Activated naive CD8-positive, alpha-beta T cell treated with anti-CD3 and anti-CD28 coated beads for 36 hours (primary cell): ENCODE measurements around the gene FDX1. TPM values are rescaled to one million over a fixed set of nuclear protein-coding genes. Genes with fewer than 3 reads are reported as not detected.

Source experiments
- DNase-seq: peaks from one replicate; pipeline ENCODE4 v3.0.0; 2021
- H3K27ac Mint-ChIP-seq: one replicate; pipeline ENCODE4 v1.8.0; 2022; ENCODE audit warnings: mild to moderate bottlenecking, moderate library complexity, mixed read lengths
- H3K27me3 Mint-ChIP-seq: one replicate; pipeline ENCODE4 v1.8.0; 2022; ENCODE audit warnings: mild to moderate bottlenecking, mixed read lengths
- H3K36me3 Mint-ChIP-seq: one replicate; pipeline ENCODE4 v1.8.0; 2021; ENCODE audit warnings: mild to moderate bottlenecking, mixed read lengths
- H3K4me1 Mint-ChIP-seq: one replicate; pipeline ENCODE4 v1.8.0; 2021; ENCODE audit warnings: mixed read lengths
- H3K4me3 Mint-ChIP-seq: one replicate; pipeline ENCODE4 v1.8.0; 2022; ENCODE audit warnings: mild to moderate bottlenecking, moderate library complexity, mixed read lengths
- H3K9me3 Mint-ChIP-seq: one replicate; pipeline ENCODE4 v1.8.0; 2022; ENCODE audit warnings: mixed read lengths
- total RNA-seq, 2 experiments: library from RNA; stranded (reverse); gene quantifications; one replicate each; pipeline ENCODE4 v1.2.3, GENCODE V29; 2021

FDX1 gene
- total RNA-seq, 2 experiments from 2014 or later: 18.2 to 19.2 TPM

DNA sequence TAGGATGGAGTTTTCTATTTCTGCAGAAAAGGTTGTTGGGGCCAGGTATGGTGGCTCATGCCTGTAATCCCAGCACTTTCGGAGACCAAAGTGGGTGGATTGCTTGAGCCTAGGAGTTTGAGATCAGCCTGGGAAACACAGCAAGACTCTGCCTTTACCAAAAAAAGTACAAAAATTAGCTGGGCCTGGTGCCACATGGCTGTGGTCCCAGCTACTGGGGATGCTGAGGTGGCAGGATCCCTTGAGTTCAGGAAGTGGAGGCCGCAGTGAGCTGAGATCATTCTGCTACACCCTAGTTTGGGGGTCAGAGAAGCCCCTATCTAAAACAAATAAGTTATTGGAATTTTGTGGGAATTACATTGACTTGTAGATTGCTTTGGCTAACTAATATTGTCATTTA, 71.7 kb downstream of the FDX1 start:
- H3K4me1 Mint-ChIP-seq: no peaks in the 10 kb centered on the region
- no peak overlapping the region for H3K27ac Mint-ChIP-seq
- no peak for DNase-seq
- no peaks in the 10 kb centered on the region for H3K9me3 Mint-ChIP-seq
- H3K36me3 Mint-ChIP-seq: no peaks in the 10 kb centered on the region
- no peak overlapping the region for H3K4me3 Mint-ChIP-seq
- H3K27me3 Mint-ChIP-seq: peaks cover 5% of the 10 kb centered on the region

DNA sequence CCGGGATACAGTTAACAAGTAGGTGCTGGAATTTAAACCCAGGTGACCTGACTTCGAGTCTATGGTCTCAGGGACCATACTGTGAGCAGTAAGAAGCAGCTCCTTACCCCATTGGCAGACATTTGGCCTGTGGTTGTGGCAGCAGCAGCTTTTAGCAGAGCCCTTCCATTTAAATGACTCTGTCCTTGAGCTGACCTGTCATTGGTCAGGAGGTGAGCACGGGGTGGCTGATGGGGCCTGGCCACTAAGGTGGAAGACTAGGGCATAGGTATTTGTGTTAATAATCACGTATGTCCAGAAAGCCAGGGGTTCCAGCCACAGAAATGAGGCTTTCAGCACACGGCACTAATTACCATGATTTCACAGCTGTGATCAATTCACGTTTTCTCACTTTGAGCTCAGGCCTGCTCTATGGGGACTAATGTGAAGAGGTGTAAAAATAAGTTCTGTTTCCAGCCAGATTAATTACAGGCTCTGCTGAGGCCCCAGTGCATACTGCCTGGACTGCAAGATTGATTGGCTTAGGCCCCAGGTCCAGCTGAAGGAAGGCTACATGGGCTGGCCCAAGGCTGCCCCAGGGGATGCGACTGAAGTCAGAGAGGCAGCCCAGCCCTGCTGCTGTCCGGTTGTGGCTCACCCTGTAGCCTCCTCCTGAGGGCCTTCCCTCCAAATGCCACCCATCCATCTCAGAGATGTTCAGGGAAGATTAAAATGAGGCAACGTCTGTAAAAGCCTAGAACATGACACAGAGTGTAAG, 76.0 kb downstream of the FDX1 start:
- Mint-ChIP-seq H3K9me3 (peaks cover 2% of the 10 kb centered on the region), H3K27me3 (peaks cover 5% of the 10 kb centered on the region), H3K27ac (no peak overlapping the region), H3K36me3 (no peaks in the 10 kb centered on the region), H3K4me3 (no peak overlapping the region), H3K4me1 (no peaks in the 10 kb centered on the region)
- DNase-seq: no peak

DNA sequence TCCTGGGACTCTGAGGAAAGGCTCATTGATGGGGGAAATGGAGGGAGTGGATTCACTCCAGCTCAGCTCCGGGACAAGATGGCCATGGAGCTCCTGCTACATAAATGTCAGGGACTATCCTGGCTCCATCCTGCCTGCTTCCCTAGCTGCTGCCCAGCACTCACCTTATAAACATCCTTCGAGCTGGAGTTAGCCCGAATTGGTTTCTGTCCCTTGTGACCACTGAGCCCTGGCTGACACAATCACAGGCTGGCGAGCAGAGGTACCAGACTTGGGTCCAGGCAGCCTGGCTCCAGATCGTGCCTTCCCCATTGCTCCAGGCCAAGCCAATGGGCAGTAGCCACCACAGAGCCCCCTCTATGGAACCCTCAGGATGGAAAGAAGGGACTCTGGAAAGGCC, 77.6 kb downstream of the FDX1 start:
- no peak overlapping the region for H3K4me3 Mint-ChIP-seq
- H3K9me3 Mint-ChIP-seq: peaks cover 2% of the 10 kb centered on the region
- H3K36me3 Mint-ChIP-seq: no peaks in the 10 kb centered on the region
- DNase-seq: no peak
- no peak overlapping the region for H3K27ac Mint-ChIP-seq
- H3K27me3 Mint-ChIP-seq: no peaks in the 10 kb centered on the region
- H3K4me1 Mint-ChIP-seq: no peaks in the 10 kb centered on the region

DNA sequence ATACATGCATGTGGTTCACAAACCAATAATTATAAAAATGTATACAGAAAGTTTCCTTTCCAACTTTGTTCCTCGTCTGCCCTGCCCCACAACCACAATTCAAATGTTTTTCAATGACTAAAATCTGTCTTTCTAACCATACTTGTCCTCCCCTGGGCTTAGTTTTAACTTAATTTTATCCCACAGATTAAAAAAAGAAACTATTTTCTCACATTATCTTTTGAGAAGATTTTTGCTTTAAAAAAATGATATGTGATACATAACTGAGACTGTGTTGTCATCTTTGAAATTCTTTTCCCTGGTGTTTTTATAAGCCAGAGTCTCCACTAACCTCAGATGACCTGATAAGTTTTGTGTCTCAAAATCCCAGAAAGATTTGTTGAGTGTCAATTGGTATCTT, 79.0 kb downstream of the FDX1 start:
- H3K9me3 Mint-ChIP-seq: peaks cover 2% of the 10 kb centered on the region
- no peaks in the 10 kb centered on the region for H3K4me1 Mint-ChIP-seq
- DNase-seq: no peak
- no peaks in the 10 kb centered on the region for H3K27me3 Mint-ChIP-seq
- H3K27ac Mint-ChIP-seq: no peak overlapping the region
- no peaks in the 10 kb centered on the region for H3K36me3 Mint-ChIP-seq
- no peak overlapping the region for H3K4me3 Mint-ChIP-seq

DNA sequence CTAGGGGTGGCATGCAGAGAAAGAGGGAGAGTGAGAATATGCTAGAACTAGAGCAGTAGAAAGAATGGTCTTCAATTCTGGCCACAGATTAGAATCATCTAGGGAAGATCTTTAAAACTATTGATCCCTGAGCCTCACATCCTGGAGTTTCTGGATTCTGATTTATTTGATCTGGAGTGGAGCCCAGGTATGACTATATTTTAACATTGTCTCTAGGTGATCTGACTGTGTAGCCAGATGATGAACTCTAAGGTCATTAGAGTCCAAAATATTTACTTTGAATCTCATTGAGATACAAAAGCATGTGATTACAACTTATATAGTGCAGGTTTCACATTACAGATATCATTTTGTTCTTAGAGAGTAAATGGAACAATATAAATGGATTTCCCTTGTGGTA, 79.7 kb downstream of the FDX1 start:
- no peak overlapping the region for H3K27ac Mint-ChIP-seq
- no peak for DNase-seq
- H3K4me3 Mint-ChIP-seq: no peak overlapping the region
- no peaks in the 10 kb centered on the region for H3K27me3 Mint-ChIP-seq
- H3K9me3 Mint-ChIP-seq: peaks cover 2% of the 10 kb centered on the region
- H3K36me3 Mint-ChIP-seq: no peaks in the 10 kb centered on the region
- H3K4me1 Mint-ChIP-seq: no peaks in the 10 kb centered on the region

DNA sequence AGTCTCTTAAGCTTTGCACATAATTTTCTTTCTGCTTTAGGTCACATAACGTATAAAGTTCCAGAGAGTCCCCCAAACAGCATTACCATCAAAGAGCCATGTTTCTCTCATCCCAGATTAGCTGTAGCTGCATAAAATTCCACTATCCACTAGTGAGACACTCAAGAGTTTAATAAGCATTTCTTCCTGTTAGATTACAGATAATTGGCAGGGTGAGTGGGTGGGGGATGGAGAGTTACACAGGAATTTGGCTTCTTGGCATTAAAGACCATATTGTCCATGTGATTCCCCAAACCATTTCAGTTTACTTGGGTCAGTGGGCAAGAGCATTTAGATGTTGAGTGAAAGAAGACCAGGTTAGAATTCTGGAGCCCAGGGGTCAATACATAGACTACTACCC, 82.3 kb downstream of the FDX1 start:
- DNase-seq: no peak
- H3K27me3 Mint-ChIP-seq: no peaks in the 10 kb centered on the region
- no peak overlapping the region for H3K4me3 Mint-ChIP-seq
- H3K9me3 Mint-ChIP-seq: peaks cover 1% of the 10 kb centered on the region
- no peak overlapping the region for H3K27ac Mint-ChIP-seq
- H3K4me1 Mint-ChIP-seq: no peaks in the 10 kb centered on the region
- H3K36me3 Mint-ChIP-seq: no peaks in the 10 kb centered on the region

DNA sequence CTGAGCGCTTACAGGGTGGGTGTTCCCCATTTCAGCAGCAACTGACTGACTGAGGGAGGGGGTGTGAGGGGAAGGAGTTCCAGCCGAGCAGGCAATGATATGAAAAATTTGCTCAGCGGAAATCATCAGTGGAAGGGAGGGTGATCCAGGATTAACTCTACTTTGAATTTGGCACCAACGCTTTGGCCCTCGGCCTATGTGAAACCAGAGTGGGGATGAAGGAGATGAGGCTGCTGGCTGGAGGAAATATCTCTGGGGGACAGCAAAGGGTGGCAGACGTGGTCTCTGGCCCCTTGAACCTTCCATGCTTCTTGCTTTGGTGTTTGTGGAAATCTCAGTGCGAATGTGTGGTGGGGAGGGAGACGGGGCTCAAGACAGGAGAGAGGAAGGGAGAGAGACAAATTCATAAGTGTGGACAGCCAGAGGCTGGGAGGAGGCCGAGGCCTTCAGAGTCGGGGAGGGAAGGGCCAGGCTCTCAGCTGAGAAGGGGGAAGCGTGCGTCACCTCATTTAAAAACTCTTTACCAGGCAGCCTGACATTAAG, 83.6 kb downstream of the FDX1 start:
- Mint-ChIP-seq H3K27ac (no peak overlapping the region), H3K27me3 (no peaks in the 10 kb centered on the region), H3K4me3 (no peak overlapping the region), H3K9me3 (peaks cover 5% of the 10 kb centered on the region), H3K36me3 (no peaks in the 10 kb centered on the region), H3K4me1 (no peaks in the 10 kb centered on the region)
- DNase-seq: no peak

DNA sequence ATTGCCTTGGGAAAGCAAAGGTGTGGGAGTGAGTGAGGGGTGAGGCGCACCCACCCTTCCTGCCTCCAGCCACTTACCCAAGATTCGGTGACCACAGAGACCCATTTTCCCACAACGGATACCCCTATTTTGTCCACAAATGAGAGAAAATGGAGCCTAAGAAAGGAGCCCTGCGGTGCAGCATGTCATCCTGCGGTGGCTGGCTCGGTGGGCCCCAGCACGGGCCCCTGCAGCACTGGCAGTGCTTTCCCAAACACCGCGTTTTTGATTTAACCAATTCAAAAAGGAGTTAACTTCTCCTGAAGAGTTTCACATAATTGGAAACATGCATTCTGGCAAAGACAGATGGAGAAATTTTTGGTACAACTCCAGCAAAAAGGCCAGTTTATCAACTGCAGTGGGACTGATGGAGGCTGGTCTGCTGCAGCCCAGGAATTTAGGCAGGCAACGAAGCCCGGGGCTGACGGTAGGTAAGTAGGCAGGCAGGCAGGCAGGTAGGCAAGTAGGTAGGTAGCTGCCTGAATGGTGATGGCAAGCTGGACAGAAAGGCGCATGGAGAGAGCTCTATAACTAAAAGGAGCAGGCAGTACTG, 84.2 kb downstream of the FDX1 start:
- Mint-ChIP-seq H3K4me1 (no peaks in the 10 kb centered on the region), H3K27ac (no peak overlapping the region), H3K4me3 (no peak overlapping the region), H3K36me3 (no peaks in the 10 kb centered on the region), H3K9me3 (peaks cover 8% of the 10 kb centered on the region), H3K27me3 (no peaks in the 10 kb centered on the region)
- no peak for DNase-seq

Other genes starting within 250 kb of the FDX1 start
- 10 to 100 TPM; 33.7 to 35.6 TPM for gene RDX, start 133.3 kb upstream of the FDX1 start, total RNA-seq